Neutrophil (primary cell): Measurements from ENCODE around the gene POLQ.

ENCODE experiments used
- H3K27ac ChIP-seq: fragments of 200-600 bp; sonication (generic); 2 replicates; pipeline ENCODE4 v1.5.1; 2016; ENCODE audit warnings: mild to moderate bottlenecking, moderate library complexity
- H3K27me3 ChIP-seq: fragments of 200-600 bp; sonication (generic); 2 replicates; pipeline ENCODE4 v1.6.0; 2016; ENCODE audit warnings: mild to moderate bottlenecking
- H3K36me3 ChIP-seq: fragments of 200-600 bp; sonication (generic); 2 replicates; pipeline ENCODE4 v1.5.1; 2017
- H3K4me1 ChIP-seq, 2 experiments: fragments of 200-600 bp in 1 of 2; sonication (generic) in 1 of 2; 1 replicate in 1 of 2; 2 replicates in 1 of 2; pipeline versions ENCODE4 v1.5.1 to v1.6.1; 2013 to 2016; ENCODE audit warnings: low read depth in 1 of 2, low read length in 1 of 2, mild to moderate bottlenecking in 1 of 2, moderate library complexity in 1 of 2; ENCODE audit not compliant: control insufficient read depth in 1 of 2, insufficient read depth in 1 of 2
- H3K4me3 ChIP-seq, 2 experiments: fragments of 200-600 bp in 1 of 2; sonication (generic) in 1 of 2; 1 replicate in 1 of 2; 2 replicates in 1 of 2; pipeline ENCODE4 v1.5.1; 2013 to 2016; ENCODE audit warnings: low read depth in 1 of 2, low read length in 1 of 2, mild to moderate bottlenecking in 1 of 2, moderate library complexity in 1 of 2
- H3K9me3 ChIP-seq: fragments of 200-600 bp; sonication (generic); 2 replicates; pipeline ENCODE4 v1.5.1; 2016
- CTCF ChIP-seq: fragments of 200-600 bp; sonication (generic); IDR thresholded peaks from 2 replicates; pipeline ENCODE4 v1.5.1; 2016; ENCODE audit warnings: antibody characterized with exemption

Gene POLQ

GRCh38 chr3:121531269-121531668, 14.5 kb downstream of the POLQ start:
- Histone ChIP-seq H3K4me1 (no peaks in the 10 kb centered on the region), H3K4me3 (no peak overlapping the region), H3K27ac (no peak overlapping the region), H3K9me3 (no peaks in the 10 kb centered on the region), H3K36me3 (peaks cover 59% of the 10 kb centered on the region), H3K27me3 (no peaks in the 10 kb centered on the region)
- no peak for TF ChIP-seq CTCF

- Histone ChIP-seq H3K4me3 (no peak overlapping the region), H3K27me3 (no peaks in the 10 kb centered on the region), H3K27ac (no peak overlapping the region), H3K9me3 (no peaks in the 10 kb centered on the region), H3K4me1 (no peaks in the 10 kb centered on the region), H3K36me3 (peaks cover 51% of the 10 kb centered on the region)
- no peak for TF ChIP-seq CTCF
Measured at GRCh38 chr3:121529308-121529707, 16.5 kb downstream of the POLQ start.

- no peak overlapping the region for H3K27ac ChIP-seq
- TF ChIP-seq CTCF, result no peak
- H3K9me3 ChIP-seq, result no peaks in the 10 kb centered on the region
- H3K27me3 ChIP-seq, result no peaks in the 10 kb centered on the region
- no peak overlapping the region for H3K4me3 ChIP-seq
- H3K36me3 ChIP-seq, result peaks cover 39% of the 10 kb centered on the region
- H3K4me1 ChIP-seq, result no peaks in the 10 kb centered on the region
Measured at GRCh38 chr3:121520510-121520909, 25.3 kb downstream of the POLQ start.

GRCh38 chr3:121517953-121518655, 27.7 kb downstream of the POLQ start:
- no peaks in the 10 kb centered on the region for H3K9me3 ChIP-seq
- no peak for TF ChIP-seq CTCF
- H3K4me1 ChIP-seq, result no peaks in the 10 kb centered on the region
- H3K27me3 ChIP-seq, result no peaks in the 10 kb centered on the region
- no peak overlapping the region for H3K4me3 ChIP-seq
- peaks cover 33% of the 10 kb centered on the region for H3K36me3 ChIP-seq
- H3K27ac ChIP-seq, result no peak overlapping the region

GRCh38 chr3:121515862-121516261, 29.9 kb downstream of the POLQ start:
- Histone ChIP-seq H3K36me3 (peaks cover 19% of the 10 kb centered on the region), H3K4me1 (no peaks in the 10 kb centered on the region), H3K27ac (no peak overlapping the region), H3K9me3 (no peaks in the 10 kb centered on the region), H3K27me3 (no peaks in the 10 kb centered on the region), H3K4me3 (no peak overlapping the region)
- no peak for TF ChIP-seq CTCF
